WTC11 (cell line): Measurements from ENCODE around the gene FLT3.

Experiments
- E2F1 ChIP-seq: sonication (generic); formaldehyde crosslinking; IDR thresholded peaks from 2 replicates; pipeline ENCODE4 v1.8.0; 2022; ENCODE audit warnings: mild to moderate bottlenecking, missing genetic modification reagents
- E2F5 ChIP-seq: sonication (generic); formaldehyde crosslinking; IDR thresholded peaks from 2 replicates; pipeline ENCODE4 v1.8.1; 2022; ENCODE audit warnings: mild to moderate bottlenecking, moderate library complexity, missing genetic modification reagents
- ELF4 ChIP-seq: sonication (generic); formaldehyde crosslinking; IDR thresholded peaks from 2 replicates; pipeline ENCODE4 v1.8.1; 2022; ENCODE audit warnings: low read depth, mild to moderate bottlenecking, moderate library complexity, missing genetic modification reagents
- ETV6 ChIP-seq: sonication (generic); formaldehyde crosslinking; IDR thresholded peaks from 2 replicates; pipeline ENCODE4 v1.8.1; 2022; ENCODE audit warnings: mild to moderate bottlenecking, missing genetic modification reagents
- MAX ChIP-seq: sonication (generic); formaldehyde crosslinking; IDR thresholded peaks from 2 replicates; pipeline ENCODE4 v1.8.0; 2022; ENCODE audit warnings: mild to moderate bottlenecking, missing genetic modification reagents
- NR2C2 ChIP-seq: sonication (generic); formaldehyde crosslinking; IDR thresholded peaks from 2 replicates; pipeline ENCODE4 v1.8.0; 2022; ENCODE audit warnings: mild to moderate bottlenecking, missing genetic modification reagents
- SP1 ChIP-seq: sonication (generic); formaldehyde crosslinking; conservative IDR thresholded peaks from 2 replicates; pipeline ENCODE4 v1.8.1; 2022; ENCODE audit warnings: missing genetic modification reagents
- USF2 ChIP-seq: sonication (generic); formaldehyde crosslinking; IDR thresholded peaks from 2 replicates; pipeline ENCODE4 v1.8.1; 2023; ENCODE audit warnings: mild to moderate bottlenecking, missing genetic modification reagents, moderate library complexity
- ZBTB21 ChIP-seq: sonication (generic); formaldehyde crosslinking; IDR thresholded peaks from 2 replicates; pipeline ENCODE4 v1.8.1; 2023; ENCODE audit warnings: mild to moderate bottlenecking, missing genetic modification reagents, borderline replicate concordance
- ZNF121 ChIP-seq: sonication (generic); formaldehyde crosslinking; IDR thresholded peaks from 2 replicates; pipeline ENCODE4 v1.8.0; 2023; ENCODE audit warnings: missing genetic modification reagents
- ZNF317 ChIP-seq: sonication (generic); formaldehyde crosslinking; IDR thresholded peaks from 2 replicates; pipeline ENCODE4 v1.8.1; 2023; ENCODE audit warnings: low read depth, mild to moderate bottlenecking, moderate library complexity, missing genetic modification reagents, borderline replicate concordance
- TF ChIP-seq, protein P1 (sequence below): fragments of 200-600 bp; IDR thresholded peaks from 2 replicates; pipeline ENCODE4 v1.8.0; 2022; ENCODE audit warnings: antibody characterized with exemption

GRCh38 chr13:28012896-28013295 is 87.5 kb downstream of the FLT3 start:
- TF ChIP-seq E2F1 (CRISPR knock-in tag) (no peak), ZNF317 (no peak), MAX (CRISPR knock-in tag) (no peak), ZNF121 (no peak), USF2 (CRISPR knock-in tag) (no peak), ELF4 (CRISPR knock-in tag) (no peak), NR2C2 (no peak), ETV6 (CRISPR knock-in tag) (no peak), SP1 (CRISPR knock-in tag) (no peak), ZBTB21 (CRISPR knock-in tag) (no peak), E2F5 (CRISPR knock-in tag) (no peak)
- TF ChIP-seq, protein P1, sequence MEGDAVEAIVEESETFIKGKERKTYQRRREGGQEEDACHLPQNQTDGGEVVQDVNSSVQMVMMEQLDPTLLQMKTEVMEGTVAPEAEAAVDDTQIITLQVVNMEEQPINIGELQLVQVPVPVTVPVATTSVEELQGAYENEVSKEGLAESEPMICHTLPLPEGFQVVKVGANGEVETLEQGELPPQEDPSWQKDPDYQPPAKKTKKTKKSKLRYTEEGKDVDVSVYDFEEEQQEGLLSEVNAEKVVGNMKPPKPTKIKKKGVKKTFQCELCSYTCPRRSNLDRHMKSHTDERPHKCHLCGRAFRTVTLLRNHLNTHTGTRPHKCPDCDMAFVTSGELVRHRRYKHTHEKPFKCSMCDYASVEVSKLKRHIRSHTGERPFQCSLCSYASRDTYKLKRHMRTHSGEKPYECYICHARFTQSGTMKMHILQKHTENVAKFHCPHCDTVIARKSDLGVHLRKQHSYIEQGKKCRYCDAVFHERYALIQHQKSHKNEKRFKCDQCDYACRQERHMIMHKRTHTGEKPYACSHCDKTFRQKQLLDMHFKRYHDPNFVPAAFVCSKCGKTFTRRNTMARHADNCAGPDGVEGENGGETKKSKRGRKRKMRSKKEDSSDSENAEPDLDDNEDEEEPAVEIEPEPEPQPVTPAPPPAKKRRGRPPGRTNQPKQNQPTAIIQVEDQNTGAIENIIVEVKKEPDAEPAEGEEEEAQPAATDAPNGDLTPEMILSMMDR: no peak
